H9 (cell line): Measurements from ENCODE around the gene RCAN1. TPM values are rescaled to one million over a fixed set of nuclear protein-coding genes. Genes with fewer than 3 reads are reported as not detected.

Experiments used
- DNase-seq: peaks from one replicate; pipeline ENCODE4 v3.0.0-alpha.2; 2017
- H2AFZ ChIP-seq: one replicate; pipeline ENCODE4 v1.6.1; 2013; ENCODE audit warnings: mild to moderate bottlenecking, low read length, control low read depth, moderate library complexity
- H2AK5ac ChIP-seq: 2 replicates; pipeline ENCODE4 v1.6.1; 2013; ENCODE audit warnings: low read length, control low read depth, mixed read lengths; ENCODE audit not compliant: insufficient read length
- H2BK120ac ChIP-seq: one replicate; pipeline ENCODE4 v1.6.1; 2013; ENCODE audit warnings: low read depth, mild to moderate bottlenecking, low read length, control low read depth, inconsistent platforms; ENCODE audit not compliant: poor library complexity, severe bottlenecking
- H2BK12ac ChIP-seq: 2 replicates; pipeline ENCODE4 v1.6.1; 2013; ENCODE audit warnings: low read length, control low read depth, mixed read lengths, low read depth; ENCODE audit not compliant: insufficient read length
- H2BK15ac ChIP-seq: 2 replicates; pipeline ENCODE4 v1.6.1; 2013; ENCODE audit warnings: low read depth, low read length, control low read depth
- H2BK20ac ChIP-seq: one replicate; pipeline ENCODE4 v1.6.1; 2013; ENCODE audit warnings: low read depth, mild to moderate bottlenecking, low read length, control low read depth, inconsistent platforms; ENCODE audit not compliant: poor library complexity, severe bottlenecking
- H2BK5ac ChIP-seq: 2 replicates; pipeline ENCODE4 v1.6.1; 2013; ENCODE audit warnings: low read length, control low read depth, mixed read lengths; ENCODE audit not compliant: insufficient read length
- H3K14ac ChIP-seq: 2 replicates; pipeline ENCODE4 v1.6.1; 2013; ENCODE audit warnings: low read length, control low read depth; ENCODE audit not compliant: insufficient read depth
- H3K18ac ChIP-seq: 2 replicates; pipeline ENCODE4 v1.6.1; 2013; ENCODE audit warnings: low read depth, mild to moderate bottlenecking, mixed read lengths, low read length, control low read depth; ENCODE audit not compliant: insufficient read length
- H3K23ac ChIP-seq: 2 replicates; pipeline ENCODE4 v1.6.1; 2013; ENCODE audit warnings: low read length, control low read depth, mixed read lengths, low read depth; ENCODE audit not compliant: insufficient read length
- H3K23me2 ChIP-seq: 2 replicates; pipeline ENCODE4 v1.6.1; 2013; ENCODE audit warnings: low read depth, mild to moderate bottlenecking, mixed read lengths, low read length, control low read depth; ENCODE audit not compliant: insufficient read length, poor library complexity, severe bottlenecking
- H3K27ac ChIP-seq: 2 replicates; pipeline ENCODE4 v1.5.1; 2013; ENCODE audit warnings: low read length, control low read depth, mixed read lengths, low read depth; ENCODE audit not compliant: insufficient read length
- H3K27me3 ChIP-seq: 2 replicates; pipeline ENCODE4 v1.6.1; 2013; ENCODE audit warnings: low read length, control low read depth, inconsistent platforms; ENCODE audit not compliant: insufficient read depth
- H3K4ac ChIP-seq: 2 replicates; pipeline ENCODE4 v1.6.1; 2013; ENCODE audit warnings: low read depth, mild to moderate bottlenecking, control low read depth, inconsistent platforms, low read length, moderate library complexity
- H3K4me1 ChIP-seq: 2 replicates; pipeline ENCODE4 v1.6.1; 2013; ENCODE audit warnings: low read length, control low read depth, inconsistent platforms; ENCODE audit not compliant: insufficient read depth
- H3K4me2 ChIP-seq: 2 replicates; pipeline ENCODE4 v1.6.1; 2013; ENCODE audit warnings: low read length, control low read depth, mixed read lengths; ENCODE audit not compliant: insufficient read length, insufficient read depth
- H3K56ac ChIP-seq: 2 replicates; pipeline ENCODE4 v1.6.1; 2013; ENCODE audit warnings: low read depth, mild to moderate bottlenecking, mixed read lengths, low read length, control low read depth; ENCODE audit not compliant: insufficient read length
- H3K79me1 ChIP-seq: 2 replicates; pipeline ENCODE4 v1.6.1; 2013; ENCODE audit warnings: low read depth, mild to moderate bottlenecking, moderate library complexity, low read length, control low read depth, inconsistent platforms; ENCODE audit not compliant: insufficient read depth, poor library complexity, severe bottlenecking
- H3K79me2 ChIP-seq: 2 replicates; pipeline ENCODE4 v1.6.1; 2013; ENCODE audit warnings: low read length, control low read depth, inconsistent platforms; ENCODE audit not compliant: insufficient read depth
- H3K9ac ChIP-seq: 2 replicates; pipeline ENCODE4 v1.6.1; 2013; ENCODE audit warnings: low read length, control low read depth, mixed read lengths; ENCODE audit not compliant: insufficient read length; ENCODE audit errors: extremely low read depth
- H3K9me3 ChIP-seq: one replicate; pipeline ENCODE4 v1.6.1; 2013; ENCODE audit warnings: low read depth, low read length, inconsistent platforms; ENCODE audit not compliant: control insufficient read depth
- H3T11ph ChIP-seq: one replicate; pipeline ENCODE4 v1.6.1; 2013; ENCODE audit warnings: mild to moderate bottlenecking, low read length, control low read depth, inconsistent platforms
- H4K20me1 ChIP-seq: one replicate; pipeline ENCODE4 v1.6.1; 2013; ENCODE audit not compliant: control insufficient read depth, insufficient read length, insufficient read depth
- H4K5ac ChIP-seq: 2 replicates; pipeline ENCODE4 v1.6.1; 2013; ENCODE audit warnings: low read depth, mild to moderate bottlenecking, mixed read lengths, low read length, control low read depth; ENCODE audit not compliant: insufficient read length
- H4K8ac ChIP-seq: replicated peaks from 2 replicates; pipeline ENCODE4 v1.6.1; 2013; ENCODE audit warnings: low read length, control low read depth, mixed read lengths, low read depth; ENCODE audit not compliant: insufficient read length
- H4K91ac ChIP-seq: 2 replicates; pipeline ENCODE4 v1.6.1; 2013; ENCODE audit warnings: low read depth, mild to moderate bottlenecking, moderate library complexity, mixed read lengths, low read length, control low read depth; ENCODE audit not compliant: insufficient read length
- H3K27ac Mint-ChIP-seq, 3 experiments: 2 replicates in 2 of 3; 3 replicates in 1 of 3; pipeline ENCODE4 v1.8.0; 2020 to 2021; ENCODE audit warnings: mixed read lengths in 3 of 3, mild to moderate bottlenecking in 1 of 3, moderate library complexity in 1 of 3
- H3K27me3 Mint-ChIP-seq: 2 replicates; pipeline ENCODE4 v1.8.0; 2021; ENCODE audit warnings: low read depth, mild to moderate bottlenecking, moderate library complexity, mixed read lengths
- H3K36me3 Mint-ChIP-seq, 3 experiments: 2 replicates in 2 of 3; 3 replicates in 1 of 3; pipeline ENCODE4 v1.8.0; 2020 to 2021; ENCODE audit warnings: low read depth in 3 of 3, mixed read lengths in 3 of 3; ENCODE audit not compliant: insufficient read depth in 1 of 3
- H3K4me1 Mint-ChIP-seq, 2 experiments: 2 replicates each; pipeline ENCODE4 v1.8.0; 2020; ENCODE audit warnings: mixed read lengths in 2 of 2
- H3K4me3 Mint-ChIP-seq, 2 experiments: 2 replicates in 1 of 2; 3 replicates in 1 of 2; pipeline ENCODE4 v1.8.0; 2020 to 2021; ENCODE audit warnings: mild to moderate bottlenecking in 2 of 2, mixed read lengths in 2 of 2, moderate library complexity in 1 of 2
- H3K9me3 Mint-ChIP-seq, 2 experiments: 2 replicates in 1 of 2; 3 replicates in 1 of 2; pipeline ENCODE4 v1.8.0; 2020; ENCODE audit warnings: mild to moderate bottlenecking in 2 of 2, mixed read lengths in 2 of 2, moderate library complexity in 1 of 2
- CTCF ChIP-seq: fragments of 200-600 bp; sonication (generic); conservative IDR thresholded peaks from 3 replicates; pipeline ENCODE4 v1.8.0; 2021; ENCODE audit warnings: antibody characterized with exemption, mild to moderate bottlenecking
- WGBS: extraction: QIAGEN DNeasy Blood & Tissue Kit; methylation state at CpG from one replicate; pipeline ENCODE4 v1.1.7; 2013; ENCODE audit warnings: missing lambda C conversion rate, low lambda C conversion rate, mixed read lengths; ENCODE audit not compliant: insufficient read length; ENCODE audit errors: extremely low coverage; 5-methylcytosine and 5-hydroxymethylcytosine counted together
- total RNA-seq: library from RNA; stranded (reverse); gene quantifications from 2 replicates; pipeline ENCODE4 v1.2.1, GENCODE V29; 2021

The RCAN1 gene
- total RNA-seq, 1 experiment from 2014 or later = 7.0 TPM

GRCh38 chr21:34559089-34559631 lies 55.8 kb downstream of the RCAN1 start:
- Mint-ChIP-seq H3K36me3 (peaks cover 6 to 13% (median 8%) of the 10 kb centered on the region in 3 experiments), H3K4me1 (peaks cover 5 to 8% of the 10 kb centered on the region in 2 experiments; a peak in 3 of 4 replicates), H3K27me3 (peaks cover 2% of the 10 kb centered on the region; the same call in 1 of the 2 replicates), H3K4me3 (no peak overlapping the region), H3K27ac (no peak overlapping the region), H3K9me3 (peaks cover 14 to 16% of the 10 kb centered on the region in 2 experiments)
- no peak overlapping the region for H2AFZ ChIP-seq
- H3K23me2 ChIP-seq = no peaks in the 10 kb centered on the region
- no peak overlapping the region for H3K27ac ChIP-seq
- DNase-seq = no peak
- no peak overlapping the region for H3K4ac ChIP-seq
- no peak overlapping the region for H3K18ac ChIP-seq
- no peak overlapping the region for H3K56ac ChIP-seq
- TF ChIP-seq CTCF = no peak
- no peak overlapping the region for H4K8ac ChIP-seq
- H2BK5ac ChIP-seq = no peak overlapping the region
- no peak overlapping the region for H3K4me2 ChIP-seq
- H3K14ac ChIP-seq = no peak overlapping the region
- H3K79me1 ChIP-seq = no peaks in the 10 kb centered on the region
- no peak overlapping the region for H2BK20ac ChIP-seq
- H2BK12ac ChIP-seq = no peak overlapping the region
- H2AK5ac ChIP-seq = no peak overlapping the region
- no peak overlapping the region for H2BK120ac ChIP-seq
- H3K27me3 ChIP-seq = no peaks in the 10 kb centered on the region; the same call in 1 of the 2 replicates
- H4K91ac ChIP-seq = no peak overlapping the region
- H3K79me2 ChIP-seq = no peaks in the 10 kb centered on the region
- no peaks in the 10 kb centered on the region for H3K9me3 ChIP-seq
- no peaks in the 10 kb centered on the region for H3K4me1 ChIP-seq
- no peak overlapping the region for H3K23ac ChIP-seq
- no peak overlapping the region for H4K5ac ChIP-seq
- H3T11ph ChIP-seq = no peak overlapping the region
- no peak overlapping the region for H2BK15ac ChIP-seq
- H4K20me1 ChIP-seq = no peaks in the 10 kb centered on the region
- no peak overlapping the region for H3K9ac ChIP-seq
- WGBS = no CpG with 5 or more reads among the region's 6 CpGs
